ENCODE measurements around the gene COBL.

COBL gene

DNA sequence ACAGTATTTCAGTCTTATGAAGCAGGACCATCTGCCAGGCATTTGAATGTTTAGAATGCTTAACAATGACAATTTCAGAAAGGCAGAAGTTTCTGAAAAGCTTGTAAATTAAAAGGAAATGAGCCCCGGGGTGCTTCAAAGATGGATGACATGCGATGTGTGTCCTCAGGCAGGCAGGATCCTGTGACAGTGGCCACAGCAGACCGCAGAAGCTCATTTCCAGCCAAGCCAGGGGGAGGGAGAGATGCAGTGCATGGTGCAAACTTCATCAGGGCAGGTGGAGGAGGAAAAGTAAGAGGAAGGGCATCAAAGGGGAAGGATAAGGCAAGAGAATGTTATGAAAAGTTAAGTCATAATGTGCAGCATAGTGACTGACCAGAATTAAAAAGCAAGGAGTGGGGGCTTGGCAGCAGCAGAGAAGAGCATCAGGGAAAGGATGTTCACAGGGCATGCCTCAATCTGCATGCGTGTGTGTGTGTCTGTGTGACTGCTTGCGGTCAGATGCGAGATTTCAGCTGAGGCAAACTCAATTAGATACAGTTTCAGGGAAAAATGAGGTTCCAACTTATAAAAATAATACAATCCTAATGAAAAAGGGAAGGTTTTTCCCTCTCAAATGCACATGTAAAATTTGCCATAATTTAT lies 173.7 kb downstream of the COBL start:
- DNase-seq (ENCODE audit: low read depth), result no peak

DNA sequence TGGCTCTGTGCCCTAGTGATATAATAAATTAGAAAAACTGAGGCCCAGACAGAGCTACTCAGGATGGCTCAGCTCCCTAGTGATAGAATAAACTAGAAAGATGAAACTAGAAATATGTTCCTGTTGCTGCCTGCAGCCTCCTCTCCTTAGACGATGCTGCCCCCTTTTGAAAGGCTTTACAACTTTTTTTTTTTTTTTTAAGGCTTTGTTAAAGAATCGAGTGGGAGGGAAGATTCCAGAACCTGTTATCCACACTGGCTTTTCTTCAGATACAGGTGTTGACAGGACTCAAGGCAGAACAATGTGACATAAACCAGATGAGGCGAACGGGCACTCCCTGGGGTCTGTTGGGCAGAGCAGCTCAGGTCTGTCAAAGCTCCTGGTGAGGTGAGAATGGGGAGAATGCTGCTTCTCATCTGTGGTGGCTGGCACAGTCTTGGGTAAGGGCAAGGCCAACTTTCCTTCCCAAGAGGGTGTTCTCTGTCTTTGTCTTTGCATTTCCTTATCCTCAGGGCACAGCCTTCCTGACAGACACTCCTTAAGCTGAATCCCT lies 175.1 kb downstream of the COBL start:
- DNase-seq (ENCODE audit: low read depth), result no peak

DNA sequence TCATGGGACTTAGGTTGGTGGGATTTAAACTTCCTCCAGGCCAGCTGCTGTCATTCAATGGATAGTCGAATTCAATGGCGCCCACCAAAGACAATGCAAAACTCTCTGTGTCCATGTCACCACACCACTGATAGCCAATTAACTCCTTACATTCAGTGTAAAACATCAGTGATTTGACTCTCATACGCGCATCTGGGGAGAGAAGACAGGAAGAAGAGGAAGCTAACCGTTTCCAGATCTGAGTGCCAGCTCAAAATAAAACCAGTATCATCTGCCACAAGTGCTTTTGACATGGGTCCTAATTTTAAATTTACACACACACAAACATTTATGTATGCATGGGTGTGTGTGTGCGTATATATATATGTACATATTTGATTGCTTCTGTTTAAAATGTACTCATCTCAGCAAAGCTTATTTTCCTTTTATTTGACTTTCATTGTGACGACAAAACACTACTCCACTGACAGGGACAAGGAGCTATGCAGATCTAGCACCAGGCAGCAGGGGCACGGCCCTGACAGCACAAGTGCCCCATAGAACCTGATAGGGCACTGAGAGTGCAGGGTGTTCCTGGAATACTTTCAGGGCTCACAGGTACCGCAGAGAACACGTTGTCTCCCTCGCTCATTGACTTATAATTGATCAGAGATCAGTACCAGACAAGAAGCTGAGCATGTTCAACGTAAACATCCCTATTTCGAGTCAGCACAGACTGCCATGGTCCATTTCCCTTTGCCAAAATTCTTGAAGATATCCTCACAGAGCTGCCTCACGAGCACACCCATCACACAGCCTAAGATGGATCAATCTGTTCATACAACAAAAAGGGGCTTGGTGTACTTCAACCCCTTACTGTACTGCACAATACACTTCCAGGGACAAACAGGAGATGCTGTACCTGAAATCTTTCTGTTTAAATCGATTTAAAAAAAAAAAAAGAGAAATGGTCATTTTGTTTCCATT lies 176.1 kb downstream of the COBL start:
- DNase-seq (ENCODE audit: low read depth), result no peak

DNA sequence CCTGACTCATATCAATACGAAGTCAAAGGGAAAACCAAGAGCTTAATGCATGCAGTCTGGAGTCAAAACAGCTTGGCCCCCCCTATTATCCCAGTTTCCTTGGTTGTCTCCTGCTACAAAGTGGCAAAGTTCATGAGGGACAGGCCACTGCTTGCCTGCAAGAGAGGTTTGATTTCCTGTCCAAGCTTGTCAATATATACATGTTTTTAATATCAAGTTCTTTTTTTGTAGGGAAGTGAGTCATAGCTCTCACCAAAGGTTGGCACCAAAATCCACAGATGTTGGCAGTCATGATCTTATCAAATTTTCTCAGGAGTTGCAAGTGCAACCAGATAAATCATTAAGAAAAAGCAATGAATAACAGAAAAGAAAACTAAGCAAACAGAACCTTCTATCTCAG lies 176.8 kb downstream of the COBL start:
- DNase-seq (ENCODE audit: low read depth), result no peak

DNA sequence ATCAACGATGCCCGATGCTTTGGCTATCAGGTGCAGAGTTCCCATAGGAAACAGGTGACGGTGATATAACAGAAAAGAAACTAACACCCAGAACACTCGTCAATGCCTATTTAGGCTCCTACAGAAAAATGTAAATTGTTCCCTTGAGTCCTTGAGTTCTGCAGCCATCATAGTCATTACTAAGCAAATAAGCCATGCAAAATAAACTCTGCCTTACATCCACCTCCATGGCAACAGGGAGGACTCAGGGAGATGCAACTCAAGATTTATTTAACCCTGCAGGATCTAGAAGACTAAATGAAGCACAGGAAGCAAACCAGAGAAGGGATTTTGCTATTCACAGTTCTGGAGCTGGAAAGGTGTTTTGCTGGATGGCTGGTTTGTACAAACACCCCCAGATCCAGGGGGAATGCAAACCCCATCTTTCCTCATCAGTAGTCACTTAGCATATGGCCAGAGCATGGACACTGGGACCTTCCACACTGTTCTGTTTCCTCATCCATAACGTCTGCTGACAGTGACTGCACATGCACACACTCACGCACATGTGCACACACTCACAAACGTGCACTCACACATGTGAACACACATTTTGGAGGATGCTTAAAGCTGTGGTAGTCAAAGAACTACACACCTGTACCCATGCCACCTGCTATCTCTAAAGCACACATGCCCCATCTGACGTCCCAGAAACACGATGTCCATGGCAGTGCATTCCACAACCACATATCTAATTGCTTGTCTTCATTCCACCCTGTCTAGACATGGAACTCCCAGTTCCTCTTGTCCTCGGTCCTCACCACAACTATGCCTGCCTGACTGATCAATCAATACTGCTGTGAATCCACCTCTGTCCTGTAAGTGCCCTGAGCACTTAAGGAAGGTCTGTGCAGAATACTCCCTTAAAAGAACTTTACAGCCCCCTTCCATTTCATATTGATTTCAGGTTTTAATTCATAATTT lies 178.2 kb downstream of the COBL start:
- DNase-seq (ENCODE audit: low read depth), result no peak

DNA sequence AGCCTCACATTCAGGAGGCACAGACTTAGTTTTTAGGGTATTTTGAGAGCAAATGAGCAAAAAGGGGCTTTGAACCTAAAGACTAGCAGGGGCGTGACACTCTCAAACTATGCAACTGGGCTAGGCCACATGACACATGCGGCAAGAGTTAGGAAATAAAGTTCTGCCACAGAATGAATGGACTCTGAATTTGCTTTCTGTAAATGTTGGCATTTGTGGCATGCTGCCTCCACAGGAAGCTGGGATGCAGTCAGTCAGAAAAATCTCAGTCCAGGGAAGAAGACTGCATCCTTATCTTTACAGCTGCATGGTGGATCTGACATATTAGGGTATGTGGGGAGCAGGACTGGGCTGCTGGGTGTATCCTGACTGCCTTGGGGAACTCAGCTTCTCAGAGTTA lies 181.0 kb downstream of the COBL start:
- DNase-seq (ENCODE audit: low read depth), result no peak

DNA sequence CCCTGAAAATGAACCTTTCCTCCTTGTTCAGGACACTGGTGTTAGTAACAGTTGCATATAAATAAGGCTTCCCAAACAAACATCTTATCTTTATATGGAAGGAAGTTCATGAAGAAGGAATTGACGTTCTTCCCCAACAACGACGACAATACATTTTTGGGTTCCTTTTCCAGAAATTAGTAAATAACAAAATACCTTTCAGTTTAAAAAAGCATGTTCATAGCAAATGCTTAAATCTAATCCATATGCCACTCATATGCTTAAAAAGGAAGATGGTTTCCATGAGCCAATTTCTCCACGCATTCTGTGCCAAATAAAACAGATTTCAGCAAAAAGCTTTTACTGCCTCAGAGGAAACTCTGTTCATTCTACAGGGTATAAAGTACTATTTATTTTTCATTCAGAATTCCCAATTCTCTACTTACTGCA lies 182.6 kb downstream of the COBL start:
- DNase-seq (ENCODE audit: low read depth), result no peak

DNA sequence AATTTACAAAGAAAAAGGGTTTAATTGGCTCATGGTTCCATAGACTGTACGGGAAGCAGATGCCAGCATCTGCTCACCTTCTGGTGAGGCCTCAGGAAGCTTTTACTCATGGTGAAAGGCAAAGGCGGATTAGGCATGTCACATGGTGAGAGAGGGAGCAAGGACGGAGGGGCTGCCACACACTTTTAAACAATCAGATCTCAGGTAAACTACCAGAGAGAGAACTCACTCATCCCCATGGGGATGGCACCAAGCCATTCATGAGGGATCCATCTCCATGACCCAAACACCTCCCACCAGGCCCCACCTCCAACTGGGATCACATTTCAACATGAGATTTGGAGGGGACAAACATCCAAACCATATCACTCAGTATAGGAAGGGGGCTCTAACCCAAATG lies 183.9 kb downstream of the COBL start:
- DNase-seq (ENCODE audit: low read depth), result no peak

DNA sequence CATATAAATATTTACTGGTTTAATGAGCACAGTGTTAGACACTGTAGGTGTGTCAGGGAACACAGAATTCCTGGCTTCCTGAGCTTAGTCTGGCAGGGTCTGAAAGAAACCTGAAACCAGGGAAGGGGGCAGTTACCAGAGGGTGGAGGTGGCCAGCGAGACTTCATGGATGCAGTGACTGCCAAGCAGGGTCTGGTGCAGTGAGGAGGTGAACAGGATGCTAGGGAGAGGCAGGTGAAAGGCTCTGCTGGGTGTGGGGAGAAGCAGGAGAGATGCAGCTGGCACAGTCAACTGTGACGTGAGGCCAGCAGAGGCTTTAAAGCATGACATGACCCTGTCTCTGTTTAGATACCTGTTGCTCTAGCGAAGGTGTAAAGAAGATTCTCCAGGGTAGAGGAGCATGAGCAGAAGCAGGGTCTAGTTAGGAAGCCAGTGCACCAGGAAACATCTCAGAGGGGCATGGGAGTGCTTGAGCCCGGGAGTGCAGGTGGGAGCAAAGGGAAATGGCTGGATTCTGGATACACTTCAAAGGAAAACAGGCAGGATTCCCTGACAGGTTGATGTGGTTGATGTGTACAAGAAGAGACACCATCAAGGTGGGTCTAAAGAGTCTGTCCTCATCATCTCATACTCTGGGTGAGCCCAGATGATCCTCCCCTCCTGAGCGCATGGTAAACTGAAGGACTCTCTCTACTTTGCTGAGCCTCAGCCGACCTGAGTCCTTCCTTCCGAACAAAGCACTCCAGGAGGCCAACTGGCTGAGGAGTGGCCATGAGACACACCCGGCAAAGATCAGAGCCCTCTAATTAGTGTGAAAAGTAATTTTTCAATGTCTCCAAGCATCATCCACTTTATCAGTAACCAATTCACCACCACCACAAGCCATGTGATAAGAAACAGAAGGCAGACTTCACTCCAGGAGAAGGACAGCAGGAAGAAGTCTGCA lies 186.8 kb downstream of the COBL start:
- no peak for DNase-seq (ENCODE audit: low read depth)

DNA sequence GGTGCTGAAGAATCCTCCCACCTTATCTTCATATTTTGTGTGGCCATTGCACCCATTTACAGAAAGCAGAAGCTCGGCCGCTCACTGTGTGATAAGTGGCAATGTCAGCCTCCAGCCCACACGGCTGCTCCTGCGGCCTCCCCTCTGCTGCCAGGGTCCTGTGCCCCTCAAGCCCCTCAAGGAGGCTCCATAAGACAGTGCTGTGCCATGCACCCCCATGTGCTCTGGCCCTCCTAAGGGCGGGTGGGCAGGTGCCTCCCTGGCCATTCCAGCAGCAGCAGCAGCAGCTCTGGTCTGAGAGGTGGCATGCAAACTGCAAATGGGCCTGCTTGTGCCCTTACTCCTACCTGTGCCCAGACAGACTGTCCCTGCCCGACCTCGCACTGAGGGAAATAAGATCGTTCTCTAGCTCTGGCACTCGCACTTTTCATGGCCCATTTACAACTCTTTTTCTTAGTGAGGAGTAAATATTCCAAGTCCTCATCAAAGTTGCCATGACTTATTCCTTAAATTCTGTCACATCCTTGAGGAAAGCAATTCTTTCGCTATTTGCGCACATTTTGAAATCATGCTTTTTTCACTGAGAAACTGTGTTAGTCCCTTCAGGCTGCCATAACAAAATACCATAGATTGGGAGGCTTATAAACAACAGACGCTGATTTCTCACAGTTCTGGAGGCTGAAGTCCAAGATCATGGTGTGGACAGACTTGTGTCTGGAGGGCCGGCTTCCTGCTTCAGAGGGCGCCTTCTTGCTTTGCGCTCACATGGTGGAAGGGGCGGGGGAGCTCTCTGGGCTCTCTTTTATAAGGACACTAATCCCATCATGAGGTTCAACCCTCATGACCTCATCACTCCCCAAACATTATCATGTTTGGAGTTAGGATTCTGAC lies 187.8 kb downstream of the COBL start:
- DNase-seq (ENCODE audit: low read depth), result no peak

DNA sequence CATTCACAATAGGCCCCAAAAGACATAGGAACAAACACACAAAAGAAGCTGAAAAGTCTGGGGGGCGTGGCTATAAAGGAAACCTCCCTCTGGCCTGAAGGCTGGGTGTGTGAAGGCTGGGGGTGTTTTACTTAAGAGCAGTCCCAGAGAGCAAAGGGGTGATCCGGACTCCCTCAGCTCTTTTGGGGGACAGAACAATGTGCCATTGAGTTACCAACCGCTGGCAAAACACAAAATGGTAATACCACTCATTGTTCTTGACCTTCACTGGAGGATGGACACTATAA lies 189.0 kb downstream of the COBL start:
- no peak for DNase-seq (ENCODE audit: low read depth)

DNA sequence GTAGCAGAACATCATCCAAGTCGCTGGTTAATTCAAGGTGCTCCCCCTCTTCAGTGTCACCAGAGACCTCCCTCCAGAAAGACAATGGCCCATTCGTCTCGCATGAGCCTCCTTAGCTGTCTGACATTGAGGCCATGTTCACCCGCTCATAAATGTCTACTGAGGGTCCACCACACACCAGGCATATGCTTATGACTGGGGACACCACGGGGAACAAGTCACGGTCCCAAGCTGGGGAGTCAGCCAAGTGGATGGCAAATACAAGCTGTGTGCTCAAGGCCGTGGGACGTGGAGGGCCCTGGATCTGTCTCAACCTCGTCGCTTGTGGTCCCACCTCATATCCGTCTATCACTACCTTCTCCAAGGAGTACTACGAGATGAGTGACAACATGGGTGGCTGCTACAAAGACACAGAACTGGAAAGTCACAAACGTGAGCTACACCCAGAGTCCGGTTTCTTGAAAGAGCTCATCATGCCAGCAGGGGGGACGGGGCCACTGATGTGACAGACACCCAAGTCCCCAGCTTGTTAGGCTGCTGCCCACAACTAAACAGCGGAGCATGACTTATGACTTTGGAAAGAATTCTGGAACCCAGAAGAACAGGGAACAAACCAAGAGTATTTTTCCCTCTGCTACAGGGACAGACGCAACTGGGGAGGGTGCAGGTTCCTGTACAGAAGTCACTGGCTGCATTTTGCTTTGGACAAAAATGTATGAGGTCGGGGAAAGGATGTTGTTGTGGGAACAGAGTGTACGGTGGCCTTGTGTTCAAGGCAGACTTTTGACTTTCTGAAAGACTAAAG lies 189.6 kb downstream of the COBL start:
- no peak for DNase-seq (ENCODE audit: low read depth)

DNA sequence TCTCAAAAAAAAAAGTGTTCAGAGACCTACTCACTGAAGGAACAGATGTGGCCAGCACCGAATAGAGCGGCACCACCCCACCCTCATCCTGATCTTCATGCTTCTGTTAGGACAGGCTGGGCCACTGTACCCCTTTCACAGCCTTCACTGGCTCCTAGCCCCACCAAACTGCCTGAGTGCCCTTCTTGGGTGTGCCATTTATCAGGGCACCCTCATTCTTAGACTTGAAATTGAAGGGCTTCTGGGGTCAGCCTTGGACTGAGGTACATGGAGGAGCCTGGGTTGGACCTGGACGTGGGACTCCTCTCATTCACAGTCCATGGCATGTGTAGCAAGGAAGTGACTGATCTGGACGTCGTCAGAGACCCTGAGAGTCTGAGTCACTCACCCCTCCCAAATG lies 190.3 kb downstream of the COBL start:
- no peak for DNase-seq (ENCODE audit: low read depth)

DNA sequence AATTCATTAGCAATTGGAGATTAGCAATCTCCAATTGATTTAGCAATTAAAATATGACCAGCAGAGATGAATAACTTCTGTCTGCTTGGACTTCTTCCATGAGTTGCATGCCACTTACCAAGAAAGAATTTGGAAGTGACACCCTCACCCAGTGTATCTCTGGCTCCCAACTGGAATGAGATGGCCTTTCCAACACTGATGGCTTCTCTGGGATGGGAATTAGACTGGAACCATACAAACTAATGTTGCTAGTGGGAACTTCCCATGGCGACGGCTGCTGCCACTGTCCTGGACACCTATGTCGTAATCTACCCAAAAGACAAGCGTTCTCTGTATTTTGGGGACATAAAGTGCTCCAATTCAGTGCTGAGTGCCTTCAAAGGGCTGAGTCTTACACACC lies 192.3 kb downstream of the COBL start:
- no peak for DNase-seq (ENCODE audit: low read depth)

DNA sequence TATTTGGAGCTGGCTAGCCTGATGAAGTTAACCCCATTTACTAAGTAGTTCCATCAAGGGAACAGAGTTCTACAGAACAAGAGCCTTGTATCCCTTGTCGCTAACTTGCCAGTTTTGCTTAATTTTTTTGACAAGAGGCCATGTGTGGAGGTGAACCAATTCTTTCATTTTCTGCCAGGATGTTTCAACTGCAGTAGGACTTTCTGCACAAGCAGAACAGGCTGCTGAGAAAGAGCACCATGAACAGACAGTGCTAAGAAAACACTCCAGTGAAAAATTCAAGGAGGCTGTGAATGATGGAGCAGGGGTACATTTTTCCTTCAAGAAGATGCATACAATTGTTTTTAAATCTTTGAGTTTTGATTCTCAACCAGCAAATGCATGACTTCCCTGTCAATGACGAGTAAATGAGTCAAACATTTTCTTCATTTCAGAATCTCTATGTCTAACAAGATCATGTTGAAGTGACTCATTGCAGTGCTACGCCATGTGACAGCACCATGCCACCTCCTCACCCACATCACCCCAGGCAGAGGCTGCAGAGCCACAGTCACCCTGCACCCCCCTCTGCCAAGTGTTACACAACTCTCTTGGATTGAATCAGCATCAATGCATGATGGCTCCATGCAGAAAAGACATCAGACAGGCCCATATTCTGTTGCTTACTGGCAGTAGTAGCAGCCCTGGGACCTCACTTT lies 193.1 kb downstream of the COBL start:
- peak; percentile 16 for DNase-seq (ENCODE audit: low read depth)

DNA sequence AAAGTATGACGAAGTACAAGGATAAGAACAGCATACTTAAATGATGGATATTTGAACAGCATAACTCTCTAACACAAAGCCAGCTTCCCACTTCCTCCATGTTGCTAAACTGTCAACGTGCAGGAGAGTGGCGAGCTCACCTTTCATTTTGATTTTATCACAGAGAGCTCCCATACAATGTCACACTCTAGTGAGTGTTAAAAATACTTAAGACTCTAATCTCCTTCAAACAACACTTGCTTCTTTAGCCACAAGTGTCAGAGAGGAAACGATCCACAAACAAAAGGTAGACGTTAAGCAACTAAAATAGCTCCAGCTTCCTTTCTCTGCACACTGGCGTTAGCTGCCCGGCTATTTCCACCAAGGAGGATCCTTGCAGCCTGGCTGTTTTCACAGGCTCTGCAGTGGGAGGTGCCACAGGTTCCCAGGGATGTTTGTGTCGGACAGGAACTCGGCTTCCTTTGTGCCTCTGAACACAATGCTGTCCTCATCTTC lies 194.6 kb downstream of the COBL start:
- DNase-seq (ENCODE audit: low read depth), result no peak

DNA sequence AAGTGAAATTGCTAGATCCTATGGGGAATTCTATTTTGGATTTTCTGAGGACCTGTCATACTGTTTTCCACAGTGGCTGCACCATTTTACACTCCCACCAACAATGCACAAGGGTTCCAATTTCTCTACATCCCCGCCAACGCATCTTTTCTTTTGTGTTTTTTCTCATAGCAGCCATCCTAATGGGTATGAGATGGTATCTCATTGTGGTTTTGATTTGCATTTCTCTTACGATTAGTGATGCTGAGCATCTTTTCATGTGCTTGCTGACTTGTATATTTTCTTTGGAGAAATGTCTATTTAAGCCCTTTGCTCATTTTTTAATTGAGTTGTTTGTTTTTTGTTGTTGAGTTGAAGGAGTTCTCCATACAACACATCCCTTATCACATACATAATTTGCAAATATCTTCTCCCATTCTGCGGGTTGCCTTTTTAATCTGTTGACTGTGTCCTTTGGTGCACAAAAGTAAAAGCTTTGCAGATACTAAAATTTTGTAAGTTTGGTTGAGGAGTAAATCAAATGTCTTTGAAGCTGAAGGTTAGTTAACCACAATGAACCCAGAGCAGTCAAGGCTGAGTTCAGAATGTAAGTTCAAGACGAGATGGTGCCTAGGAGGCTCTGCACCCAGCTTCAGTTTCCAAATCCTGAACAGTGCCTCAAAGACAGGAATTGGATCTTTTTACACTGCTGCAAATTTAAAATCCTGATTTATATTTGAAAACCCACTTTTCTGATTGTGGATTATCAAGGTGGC lies 195.4 kb downstream of the COBL start:
- DNase-seq (ENCODE audit: low read depth), result no peak

DNA sequence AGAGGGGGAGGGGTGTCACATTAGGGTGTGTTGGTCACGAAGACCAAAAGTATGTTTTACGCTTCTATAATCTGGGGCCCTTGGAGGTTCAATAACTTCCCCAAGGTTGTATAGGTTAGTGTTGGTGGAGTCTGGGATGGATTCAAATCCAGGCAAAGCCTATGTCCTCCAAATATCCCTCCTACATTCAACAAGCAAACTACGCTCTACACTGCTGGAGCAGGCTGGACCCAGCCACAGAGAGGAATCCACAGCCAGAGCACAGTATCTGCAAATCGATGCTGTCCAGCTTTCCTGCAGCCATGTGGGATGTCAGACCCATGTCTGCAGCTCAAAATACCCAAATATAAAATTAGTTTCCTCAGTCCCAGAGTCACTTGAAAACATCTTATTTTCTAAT lies 198.0 kb downstream of the COBL start:
- DNase-seq (ENCODE audit: low read depth), result no peak
